Retinal pigment epithelial cell (primary cell): ENCODE data around the gene NPAS3.

Experiments used
- DNase-seq: peaks from one replicate; pipeline ENCODE4 v3.0.0-alpha.2; 2010; ENCODE audit warnings: low read depth
- H3K4me3 ChIP-seq: 2 replicates; pipeline ENCODE4 v1.5.1; 2011; ENCODE audit warnings: mild to moderate bottlenecking, low read length, control low read depth, moderate library complexity
- CTCF ChIP-seq: conservative IDR thresholded peaks from 2 replicates; pipeline ENCODE4 v1.5.1; 2011; ENCODE audit warnings: low read depth, low read length, control low read depth, inconsistent platforms

NPAS3 gene

GRCh38 chr14:33505266-33505962 is 566.7 kb downstream of the NPAS3 start:
- no peak for TF ChIP-seq CTCF
- DNase-seq = no peak
- H3K4me3 ChIP-seq = no peak overlapping the region

GRCh38 chr14:33505963-33506329 is 567.3 kb downstream of the NPAS3 start:
- no peak for TF ChIP-seq CTCF
- H3K4me3 ChIP-seq = no peak overlapping the region
- no peak for DNase-seq

GRCh38 chr14:33508126-33509062 is 569.7 kb downstream of the NPAS3 start:
- TF ChIP-seq CTCF = no peak
- DNase-seq = no peak
- no peak overlapping the region for H3K4me3 ChIP-seq

- TF ChIP-seq CTCF = no peak
- no peak overlapping the region for H3K4me3 ChIP-seq
- DNase-seq = no peak
These were observed 570.8 kb downstream of the NPAS3 start for GRCh38 chr14:33509454-33509853.

- TF ChIP-seq CTCF = no peak
- no peak overlapping the region for H3K4me3 ChIP-seq
- no peak for DNase-seq
These were observed 571.4 kb downstream of the NPAS3 start for GRCh38 chr14:33510063-33510481.

- no peak for DNase-seq
- no peak for TF ChIP-seq CTCF
- no peak overlapping the region for H3K4me3 ChIP-seq
These were observed 572.3 kb downstream of the NPAS3 start for GRCh38 chr14:33510991-33511390.
